A549 (cell line): ENCODE results near the gene PRICKLE1. TPM values are rescaled to one million over a fixed set of nuclear protein-coding genes. Genes with fewer than 3 reads are reported as not detected.

Experiments
- ATAC-seq, 2 experiments: fragments of 200-7000 bp in 1 of 2; fragments of >200 bp in 1 of 2; cut with Nextera tagmentation in 1 of 2; cut with Tn5 transposase in 1 of 2; 3 replicates each; pipeline versions ENCODE4 v1.8.0 to v1.9.1; 2018 to 2020; ENCODE audit warnings: mild to moderate bottlenecking in 1 of 2, moderate library complexity in 1 of 2
- CTCF ChIA-PET: fragments of 300-600 bp; sonication (Branson Sonifier 250); formaldehyde crosslinking; extraction: SDS; loops from one replicate; lab custom pipeline; 2021; ENCODE audit warnings: antibody characterized with exemption, inconsistent platforms; lab: Yijun Ruan, JAX
- POLR2A ChIA-PET: fragments of 350-600 bp; formaldehyde crosslinking; extraction: SDS; loops from one replicate; lab custom pipeline; 2021; ENCODE audit warnings: antibody characterized with exemption, inconsistent platforms; lab: Yijun Ruan, JAX
- DNase-seq, 2 experiments: peaks; one replicate each; pipeline versions ENCODE4 v3.0.0 to v3.0.0-alpha.2; 2011 to 2016; ENCODE audit warnings: low read depth in 1 of 2, low spot score in 1 of 2
- FAIRE-seq: peaks from 2 replicates; lab custom pipeline; 2011; peaks lifted over from hg19 to GRCh38; lab: Jason Lieb, UNC
- H3K27ac ChIP-seq, 2 experiments: fragments of >200 bp; sonication (Bioruptor Twin); formaldehyde crosslinking; 3 replicates each; pipeline ENCODE4 v1.5.1; 2016 to 2017
- H3K4me1 ChIP-seq: fragments of >200 bp; sonication (Bioruptor Twin); formaldehyde crosslinking; 3 replicates; pipeline ENCODE4 v1.6.1; 2016
- H3K4me2 ChIP-seq: fragments of >200 bp; sonication (Bioruptor Twin); formaldehyde crosslinking; 3 replicates; pipeline ENCODE4 v1.6.1; 2016
- H3K4me3 ChIP-seq: fragments of >200 bp; sonication (Bioruptor Twin); formaldehyde crosslinking; 3 replicates; pipeline ENCODE4 v1.5.1; 2016
- H3K9me3 ChIP-seq: fragments of >200 bp; sonication (Bioruptor Twin); formaldehyde crosslinking; 3 replicates; pipeline ENCODE4 v1.6.1; 2016
- CBX8 ChIP-seq: fragments of 200-600 bp; sonication (generic); IDR thresholded peaks from 2 replicates; pipeline ENCODE4 v1.6.1; 2016
- CHD4 ChIP-seq: fragments of 200-600 bp; sonication (generic); IDR thresholded peaks from 2 replicates; pipeline ENCODE4 v1.6.1; 2016; ENCODE audit warnings: antibody characterized with exemption, mild to moderate bottlenecking, borderline replicate concordance
- E2F6 ChIP-seq: IDR thresholded peaks from 2 replicates; pipeline ENCODE4 v1.6.1; 2012; ENCODE audit warnings: low read depth, borderline replicate concordance
- ELK1 ChIP-seq: fragments of 150-350 bp; IDR thresholded peaks from 2 replicates; pipeline ENCODE4 v1.6.1; 2014; ENCODE audit warnings: low read depth, mild to moderate bottlenecking, low read length
- HMGXB4 ChIP-seq: fragments of 250-450 bp; sonication (Bioruptor Pico); IDR thresholded peaks from 2 replicates; pipeline ENCODE4 v1.5.0; 2021; ENCODE audit warnings: mild to moderate bottlenecking, moderate library complexity, borderline replicate concordance
- HOXA7 ChIP-seq: fragments of 250-450 bp; sonication (Bioruptor Pico); IDR thresholded peaks from 2 replicates; pipeline ENCODE4 v1.5.0; 2020; ENCODE audit warnings: mild to moderate bottlenecking, moderate library complexity
- KDM5A ChIP-seq: fragments of 200-600 bp; sonication (generic); IDR thresholded peaks from 2 replicates; pipeline ENCODE4 v1.6.1; 2016; ENCODE audit warnings: antibody characterized with exemption, mild to moderate bottlenecking
- MAZ ChIP-seq: fragments of 150-350 bp; IDR thresholded peaks from 2 replicates; pipeline ENCODE4 v1.6.1; 2014; ENCODE audit warnings: antibody characterized with exemption, low read depth, low read length, borderline replicate concordance
- NR3C1 ChIP-seq: fragments of >200 bp; sonication (Bioruptor Twin); formaldehyde crosslinking; IDR thresholded peaks from 3 replicates; pipeline ENCODE4 v1.6.1; 2017
- PBX3 ChIP-seq: IDR thresholded peaks from 2 replicates; pipeline ENCODE4 v1.6.1; 2012
- PHF8 ChIP-seq: fragments of 200-600 bp; sonication (generic); IDR thresholded peaks from 2 replicates; pipeline ENCODE4 v1.6.1; 2016; ENCODE audit warnings: low read depth, mild to moderate bottlenecking, antibody characterized with exemption, moderate library complexity, borderline replicate concordance
- POLR2A ChIP-seq: IDR thresholded peaks from 2 replicates; pipeline ENCODE4 v1.6.1; 2012; ENCODE audit warnings: mild to moderate bottlenecking, low read length
- POLR2AphosphoS2 ChIP-seq: conservative IDR thresholded peaks from 2 replicates; pipeline ENCODE4 v1.6.1; 2012; ENCODE audit warnings: low read length, improper control_type of control experiment, inconsistent platforms
- RARB ChIP-seq: fragments of 250-450 bp; sonication (Bioruptor Pico); IDR thresholded peaks from 2 replicates; pipeline ENCODE4 v1.8.0; 2021; ENCODE audit warnings: mild to moderate bottlenecking, moderate library complexity
- RNF2 ChIP-seq: fragments of 200-600 bp; sonication (generic); IDR thresholded peaks from 2 replicates; pipeline ENCODE4 v1.6.1; 2016; ENCODE audit warnings: low read depth, mild to moderate bottlenecking, antibody characterized with exemption, moderate library complexity, borderline replicate concordance
- SREBF2 ChIP-seq: fragments of 450-650 bp; IDR thresholded peaks from 2 replicates; pipeline ENCODE4 v1.6.1; 2014; ENCODE audit warnings: mild to moderate bottlenecking, moderate library complexity
- TP53 ChIP-seq: fragments of 250-450 bp; sonication (Bioruptor Pico); IDR thresholded peaks from 2 replicates; pipeline ENCODE4 v1.5.0; 2021; ENCODE audit warnings: mild to moderate bottlenecking, moderate library complexity
- WGBS: methylation state at CpG from one replicate; pipeline ENCODE4 v1.1.6; 2017; ENCODE audit errors: missing lambda C conversion rate; 5-methylcytosine and 5-hydroxymethylcytosine counted together
- polyA plus RNA-seq, 4 experiments: library from polyadenylated mRNA; depleted of rRNA in 3 of 4; stranded (reverse); fragments of >200 nt; fragmentation: RNase III in 1 of 4; extraction: RNeasy Plus Mini Kit Qiagen cat#74134 plus additional on column Dnase treatment in 1 of 4; gene quantifications; 2 replicates in 3 of 4; 3 replicates in 1 of 4; pipeline ENCODE4 v1.2.3, GENCODE V29; 2011 to 2017
- TF ChIP-seq, protein P1 (sequence below): fragments of 250-450 bp; sonication (Bioruptor Pico); IDR thresholded peaks from 2 replicates; pipeline ENCODE4 v1.5.0; 2020; ENCODE audit warnings: low read depth, mild to moderate bottlenecking, moderate library complexity
- TF ChIP-seq, protein P2 (sequence below): fragments of >200 bp; sonication (Bioruptor Twin); formaldehyde crosslinking; IDR thresholded peaks from 2 replicates; pipeline ENCODE4 v1.6.1; 2016

The PRICKLE1 gene
- polyA plus RNA-seq, 2 of the 4 experiments (the other 2 are of a cell fraction): 1.5 to 1.8 TPM

DNA sequence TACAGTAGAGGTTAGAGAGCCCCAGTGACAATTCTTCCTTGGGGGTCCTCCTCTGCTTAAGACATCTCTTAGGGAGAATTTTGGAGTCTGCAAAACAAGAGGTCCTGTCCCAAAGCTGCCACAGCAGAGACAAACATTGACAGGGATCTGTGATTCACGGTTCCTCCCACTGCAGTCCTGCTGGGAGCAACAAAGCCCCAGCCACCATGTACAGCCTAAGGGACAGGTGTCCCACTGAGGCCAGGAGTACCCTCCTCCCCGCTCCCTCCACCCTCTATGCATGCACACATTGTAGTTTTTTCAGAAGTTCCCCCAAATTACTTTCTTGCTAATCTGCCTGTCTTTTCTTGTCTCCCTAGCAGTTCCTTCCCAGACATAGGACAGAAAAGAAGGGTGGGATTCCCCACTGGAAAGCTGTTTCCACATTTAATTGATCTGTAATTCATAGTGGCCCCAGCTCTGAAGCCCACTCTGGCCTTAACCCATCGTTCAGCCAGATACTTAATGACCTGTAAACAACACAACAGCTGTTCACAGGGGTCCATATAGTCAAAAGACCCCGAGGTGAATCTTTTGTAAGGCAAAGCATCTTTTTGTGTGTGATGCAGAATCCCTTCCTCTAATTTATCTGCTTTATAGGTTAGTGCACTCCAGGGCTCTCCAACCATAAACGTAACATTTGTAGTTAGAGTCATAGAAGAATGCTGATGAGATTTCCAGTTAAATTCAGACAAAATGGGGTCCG, 13.9 kb upstream of the PRICKLE1 start:
- Histone ChIP-seq H3K9me3 (no peaks in the 10 kb centered on the region), H3K27ac (no peak overlapping the region), H3K4me1 (no peaks in the 10 kb centered on the region), H3K4me3 (no peak overlapping the region), H3K4me2 (no peak overlapping the region)
- no peak for ATAC-seq
- CTCF ChIA-PET: no interaction called here
- DNase-seq: no peak
- 14% methylated on average over 6 of the region's 6 CpGs for WGBS
- FAIRE-seq: no peak
- POLR2A ChIA-PET: no interaction called here
- no peak for TF ChIP-seq E2F6

DNA sequence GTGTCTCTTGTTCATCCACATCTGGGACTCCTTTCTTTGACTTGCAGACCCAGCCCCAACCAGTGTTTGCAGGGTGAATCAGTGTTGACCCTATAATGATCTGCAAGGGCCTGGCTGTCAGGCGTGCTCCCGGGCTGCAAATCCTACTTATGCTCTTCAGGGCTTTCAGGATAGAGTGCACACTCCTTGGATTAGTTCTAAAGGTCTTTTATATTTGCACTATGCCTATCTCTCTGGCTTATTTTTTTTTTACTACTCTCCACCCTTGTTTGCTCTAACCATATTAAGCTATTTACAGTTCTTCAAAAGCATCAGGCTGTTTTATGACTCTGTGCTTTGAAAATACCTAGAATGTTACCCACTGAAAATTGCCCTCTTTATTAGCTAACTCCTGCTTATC, 4.3 kb upstream of the PRICKLE1 start:
- DNase-seq (no peak), FAIRE-seq (no peak), ATAC-seq (no peak)
- 10% methylated on average over 2 of the region's 2 CpGs for WGBS
- H3K4me1 ChIP-seq: peaks cover 2% of the 10 kb centered on the region; the same call in 1 of the 3 replicates
- TF ChIP-seq NR3C1 (no peak), SREBF2 (no peak), KDM5A (no peak), CBX8 (no peak), POLR2A (no peak), ELK1 (no peak), CHD4 (no peak), PBX3 (no peak), POLR2AphosphoS2 (no peak), HOXA7 (CRISPR knock-in tag) (no peak), RNF2 (no peak), HMGXB4 (no peak), TP53 (no peak), MAZ (no peak), PHF8 (no peak), E2F6 (no peak), RARB (no peak)
- TF ChIP-seq, protein P1, sequence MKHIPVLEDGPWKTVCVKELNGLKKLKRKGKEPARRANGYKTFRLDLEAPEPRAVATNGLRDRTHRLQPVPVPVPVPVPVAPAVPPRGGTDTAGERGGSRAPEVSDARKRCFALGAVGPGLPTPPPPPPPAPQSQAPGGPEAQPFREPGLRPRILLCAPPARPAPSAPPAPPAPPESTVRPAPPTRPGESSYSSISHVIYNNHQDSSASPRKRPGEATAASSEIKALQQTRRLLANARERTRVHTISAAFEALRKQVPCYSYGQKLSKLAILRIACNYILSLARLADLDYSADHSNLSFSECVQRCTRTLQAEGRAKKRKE (CRISPR knock-in tag): no peak
- TF ChIP-seq, protein P2, sequence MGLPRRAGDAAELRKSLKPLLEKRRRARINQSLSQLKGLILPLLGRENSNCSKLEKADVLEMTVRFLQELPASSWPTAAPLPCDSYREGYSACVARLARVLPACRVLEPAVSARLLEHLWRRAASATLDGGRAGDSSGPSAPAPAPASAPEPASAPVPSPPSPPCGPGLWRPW: no peak
- H3K4me2 ChIP-seq: no peak overlapping the region
- POLR2A ChIA-PET: no interaction called here
- CTCF ChIA-PET: interaction anchor here (0.8 kb wide), 1 partner anchor 25 kb away, joined by 3 read pairs; no protein-coding TSS in a partner anchor
- no peak overlapping the region for H3K4me3 ChIP-seq
- no peaks in the 10 kb centered on the region for H3K9me3 ChIP-seq
- no peak overlapping the region for H3K27ac ChIP-seq
